Neural cell (in vitro differentiated cells): ENCODE measurements around the gene STX1B.

Experiments used
- MXI1 ChIP-seq: fragments of 450-650 bp; conservative IDR thresholded peaks from 2 replicates; pipeline ENCODE4 v1.6.1; 2014; ENCODE audit warnings: antibody characterized with exemption, mild to moderate bottlenecking; ENCODE audit not compliant: poor library complexity, severe bottlenecking
- SMC3 ChIP-seq: fragments of 450-650 bp; conservative IDR thresholded peaks from 2 replicates; pipeline ENCODE4 v1.6.1; 2014; ENCODE audit warnings: antibody characterized with exemption, mild to moderate bottlenecking, moderate library complexity; ENCODE audit not compliant: poor library complexity
- TF ChIP-seq, protein P1 (sequence below): fragments of 450-650 bp; IDR thresholded peaks from 2 replicates; pipeline ENCODE4 v1.5.1; 2014; ENCODE audit warnings: antibody characterized with exemption, mild to moderate bottlenecking, moderate library complexity; ENCODE audit not compliant: poor library complexity, severe bottlenecking

DNA sequence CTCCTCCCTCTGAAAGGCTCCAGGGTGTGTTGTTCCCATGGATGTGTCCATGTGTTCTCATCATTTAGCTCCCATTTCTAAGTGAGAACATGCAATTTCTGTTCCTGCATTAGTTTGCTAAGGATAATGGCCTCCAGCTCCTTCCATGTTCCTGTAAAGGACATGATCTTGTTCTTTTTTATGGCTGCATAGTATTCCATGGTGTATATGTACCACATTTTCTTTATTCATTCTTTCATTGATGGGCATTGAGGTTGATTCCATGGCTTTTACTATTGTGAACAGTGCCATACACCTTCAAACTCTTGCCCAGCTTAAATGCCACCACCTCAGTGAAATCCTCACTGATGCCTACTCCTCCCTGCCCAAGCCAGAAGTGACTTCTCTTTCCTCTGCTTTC lies 66.1 kb downstream of the STX1B start:
- TF ChIP-seq SMC3 (no peak), MXI1 (no peak)
- TF ChIP-seq, protein P1, sequence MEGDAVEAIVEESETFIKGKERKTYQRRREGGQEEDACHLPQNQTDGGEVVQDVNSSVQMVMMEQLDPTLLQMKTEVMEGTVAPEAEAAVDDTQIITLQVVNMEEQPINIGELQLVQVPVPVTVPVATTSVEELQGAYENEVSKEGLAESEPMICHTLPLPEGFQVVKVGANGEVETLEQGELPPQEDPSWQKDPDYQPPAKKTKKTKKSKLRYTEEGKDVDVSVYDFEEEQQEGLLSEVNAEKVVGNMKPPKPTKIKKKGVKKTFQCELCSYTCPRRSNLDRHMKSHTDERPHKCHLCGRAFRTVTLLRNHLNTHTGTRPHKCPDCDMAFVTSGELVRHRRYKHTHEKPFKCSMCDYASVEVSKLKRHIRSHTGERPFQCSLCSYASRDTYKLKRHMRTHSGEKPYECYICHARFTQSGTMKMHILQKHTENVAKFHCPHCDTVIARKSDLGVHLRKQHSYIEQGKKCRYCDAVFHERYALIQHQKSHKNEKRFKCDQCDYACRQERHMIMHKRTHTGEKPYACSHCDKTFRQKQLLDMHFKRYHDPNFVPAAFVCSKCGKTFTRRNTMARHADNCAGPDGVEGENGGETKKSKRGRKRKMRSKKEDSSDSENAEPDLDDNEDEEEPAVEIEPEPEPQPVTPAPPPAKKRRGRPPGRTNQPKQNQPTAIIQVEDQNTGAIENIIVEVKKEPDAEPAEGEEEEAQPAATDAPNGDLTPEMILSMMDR = no peak
